Activated CD4-positive, alpha-beta T cell treated with anti-CD3 and anti-CD28 coated beads, Interleukin-2, amount 10 ng/mL, durations not matched to agents 24 days and 14 days (primary cell): Measurements from ENCODE around the gene GUCY1A1. TPM values are rescaled to one million over a fixed set of nuclear protein-coding genes. Genes with fewer than 3 reads are reported as not detected.
"Not testable (repeated sequence)": the region's sequence is repeated elsewhere in the genome, so short reads cannot be mapped to it uniquely, and the experiment has no call there.

ENCODE experiments used
- DNase-seq: peaks from one replicate; pipeline ENCODE4 v3.0.0; 2022
- H3K27ac Mint-ChIP-seq: one replicate; pipeline ENCODE4 v1.8.0; 2022; ENCODE audit warnings: mild to moderate bottlenecking, mixed read lengths
- H3K27me3 Mint-ChIP-seq: one replicate; pipeline ENCODE4 v1.8.0; 2022; ENCODE audit warnings: mixed read lengths
- H3K36me3 Mint-ChIP-seq: one replicate; pipeline ENCODE4 v1.8.0; 2022; ENCODE audit warnings: low read depth, mild to moderate bottlenecking, mixed read lengths
- H3K4me1 Mint-ChIP-seq: one replicate; pipeline ENCODE4 v1.8.0; 2021; ENCODE audit warnings: mixed read lengths
- H3K4me3 Mint-ChIP-seq: one replicate; pipeline ENCODE4 v1.8.0; 2022; ENCODE audit warnings: mild to moderate bottlenecking, moderate library complexity, mixed read lengths
- H3K9me3 Mint-ChIP-seq: one replicate; pipeline ENCODE4 v1.8.0; 2021; ENCODE audit warnings: mixed read lengths
- intact Hi-C: fragments of 100-400 bp; cut with micrococcal nuclease; formaldehyde crosslinking; loops from one replicate; pipeline ENCODE4 v1.15.1; 2023
- total RNA-seq: library from RNA; stranded (reverse); gene quantifications from 2 replicates; pipeline ENCODE4 v1.2.3, GENCODE V29; 2022

GUCY1A1 gene
- total RNA-seq, 1 donor from 2014 or later: not detected

DNA sequence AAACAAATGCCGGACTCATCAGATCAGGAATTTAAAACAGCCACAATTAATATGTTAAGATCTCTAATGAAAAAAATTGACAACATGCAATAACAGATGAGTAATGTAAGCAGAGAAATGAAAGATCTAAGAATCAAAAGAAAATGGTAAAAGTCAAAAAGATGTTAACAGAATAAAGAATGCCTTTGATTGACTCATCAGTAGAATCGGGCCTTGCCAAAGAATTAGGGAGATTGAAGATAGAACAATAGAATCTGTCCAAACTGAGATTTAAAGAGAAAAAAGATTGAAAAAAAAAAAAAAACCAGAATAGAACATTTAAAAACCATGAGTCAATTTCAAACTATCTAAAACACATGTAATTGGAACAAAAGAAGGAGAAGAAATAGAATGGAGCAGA is 25.9 kb upstream of the GUCY1A1 start:
- Mint-ChIP-seq H3K4me1 (peaks cover 19% of the 10 kb centered on the region), H3K27ac (peak overlapping the region; percentile 18), H3K4me3 (no peak overlapping the region), H3K27me3 (peaks cover 19% of the 10 kb centered on the region), H3K36me3 (no peaks in the 10 kb centered on the region), H3K9me3 (no peaks in the 10 kb centered on the region)
- DNase-seq: no peak
- intact Hi-C loops: no loop called here

- peaks cover 17% of the 10 kb centered on the region for H3K27me3 Mint-ChIP-seq
- no peak overlapping the region for H3K27ac Mint-ChIP-seq
- no peak overlapping the region for H3K4me3 Mint-ChIP-seq
- H3K9me3 Mint-ChIP-seq: no peaks in the 10 kb centered on the region
- intact Hi-C loops: no loop called here
- H3K36me3 Mint-ChIP-seq: no peaks in the 10 kb centered on the region
- peaks cover 19% of the 10 kb centered on the region for H3K4me1 Mint-ChIP-seq
- DNase-seq: no peak
Measured at GRCh38 chr4:155643087-155643486, 23.6 kb upstream of the GUCY1A1 start.

GRCh38 chr4:155646001-155646400 is 20.6 kb upstream of the GUCY1A1 start:
- H3K36me3 Mint-ChIP-seq: no peaks in the 10 kb centered on the region
- no peak for DNase-seq
- no peaks in the 10 kb centered on the region for H3K4me1 Mint-ChIP-seq
- no peak overlapping the region for H3K27ac Mint-ChIP-seq
- intact Hi-C loops: no loop called here
- H3K27me3 Mint-ChIP-seq: peaks cover 15% of the 10 kb centered on the region
- no peak overlapping the region for H3K4me3 Mint-ChIP-seq
- no peaks in the 10 kb centered on the region for H3K9me3 Mint-ChIP-seq

DNA sequence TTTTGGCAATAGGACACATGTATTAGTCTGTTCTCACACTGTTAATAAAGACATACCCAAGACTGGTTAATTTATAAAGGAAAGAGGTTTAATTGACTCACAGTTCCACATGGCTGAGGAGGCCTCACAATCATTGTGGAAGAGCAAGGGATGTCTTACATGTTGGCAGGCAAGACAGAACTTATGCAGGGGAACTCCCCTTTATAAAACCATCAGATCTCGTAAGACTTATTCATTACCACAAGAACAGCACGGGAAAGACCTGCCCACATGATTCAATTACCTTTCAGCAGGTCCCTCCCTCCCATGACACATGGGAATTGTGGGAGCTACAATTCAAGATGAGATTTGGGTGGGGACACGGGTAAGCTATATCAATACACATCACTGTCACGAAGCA is 15.9 kb upstream of the GUCY1A1 start:
- DNase-seq, H3K4me3 Mint-ChIP-seq, H3K27ac Mint-ChIP-seq, H3K36me3 Mint-ChIP-seq, intact Hi-C loops, H3K4me1 Mint-ChIP-seq, H3K9me3 Mint-ChIP-seq: not testable (repeated sequence)
- peaks cover 11% of the 10 kb centered on the region for H3K27me3 Mint-ChIP-seq

DNA sequence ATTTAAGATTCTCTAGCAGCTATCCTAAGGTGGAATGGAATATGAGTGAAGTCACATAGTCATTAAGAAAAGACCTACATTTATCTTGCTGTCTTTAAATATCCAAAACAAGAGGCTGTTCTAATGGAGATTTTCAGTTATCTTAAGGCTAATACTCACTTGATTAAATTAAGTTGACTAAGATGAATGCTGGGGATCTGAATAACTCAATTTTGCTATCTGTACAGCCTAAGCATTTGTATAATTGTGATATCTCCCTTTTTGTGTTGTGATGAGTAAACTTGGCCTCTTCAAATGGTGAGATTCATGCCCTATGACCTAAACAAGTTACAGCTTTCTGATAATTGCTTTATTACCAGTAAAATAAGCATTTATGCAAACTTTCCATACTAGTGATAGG is 13.6 kb upstream of the GUCY1A1 start:
- intact Hi-C loops: no loop called here
- no peak for DNase-seq
- Mint-ChIP-seq H3K36me3 (no peaks in the 10 kb centered on the region), H3K27ac (no peak overlapping the region), H3K4me3 (no peak overlapping the region), H3K27me3 (peaks cover 17% of the 10 kb centered on the region), H3K9me3 (no peaks in the 10 kb centered on the region), H3K4me1 (no peaks in the 10 kb centered on the region)

- H3K4me1 Mint-ChIP-seq: no peaks in the 10 kb centered on the region
- no peak overlapping the region for H3K4me3 Mint-ChIP-seq
- H3K27ac Mint-ChIP-seq: no peak overlapping the region
- H3K27me3 Mint-ChIP-seq: peaks cover 22% of the 10 kb centered on the region
- H3K36me3 Mint-ChIP-seq: no peaks in the 10 kb centered on the region
- no peak for DNase-seq
- no peaks in the 10 kb centered on the region for H3K9me3 Mint-ChIP-seq
- intact Hi-C loops: no loop called here
Measured at GRCh38 chr4:155656025-155656424, 10.6 kb upstream of the GUCY1A1 start.

GRCh38 chr4:155657169-155657568 is 9.5 kb upstream of the GUCY1A1 start:
- no peaks in the 10 kb centered on the region for H3K4me1 Mint-ChIP-seq
- no peaks in the 10 kb centered on the region for H3K36me3 Mint-ChIP-seq
- no peaks in the 10 kb centered on the region for H3K9me3 Mint-ChIP-seq
- no peak for DNase-seq
- H3K27me3 Mint-ChIP-seq: peaks cover 25% of the 10 kb centered on the region
- no peak overlapping the region for H3K4me3 Mint-ChIP-seq
- H3K27ac Mint-ChIP-seq: no peak overlapping the region
- intact Hi-C loops: no loop called here

DNA sequence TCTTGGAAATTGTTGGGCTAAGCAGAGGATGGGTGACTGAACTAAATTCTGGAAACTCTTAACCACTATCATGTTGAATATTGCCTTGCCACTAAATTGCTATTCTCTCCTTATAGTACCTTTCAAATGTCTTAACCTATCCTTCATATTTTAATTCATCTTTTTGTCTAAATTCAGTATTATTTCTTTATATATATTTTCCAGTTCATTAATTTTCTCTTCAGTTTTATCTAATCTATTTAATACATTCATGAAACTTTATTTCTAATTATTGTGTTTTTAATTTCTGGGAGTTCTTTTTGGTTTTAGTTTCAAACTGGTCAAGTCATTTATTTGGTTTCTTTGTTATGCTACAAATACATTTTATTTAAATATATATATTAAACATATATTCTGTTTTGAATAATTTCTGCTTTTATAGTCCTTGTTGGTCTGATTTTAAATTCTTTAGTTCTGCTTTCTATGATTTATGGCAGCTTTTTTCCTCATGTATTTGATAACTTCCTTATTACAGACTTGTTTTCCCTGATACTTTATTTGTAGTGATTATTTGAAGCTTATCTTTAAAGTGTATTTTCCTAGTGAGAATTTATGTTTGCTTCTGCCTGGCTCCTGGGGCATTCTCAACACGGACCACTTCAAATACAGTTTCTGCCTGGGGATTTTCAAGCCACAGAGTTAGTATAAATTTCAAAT is 8.5 kb upstream of the GUCY1A1 start:
- H3K36me3 Mint-ChIP-seq: no peaks in the 10 kb centered on the region
- H3K9me3 Mint-ChIP-seq: no peaks in the 10 kb centered on the region
- H3K4me1 Mint-ChIP-seq: no peaks in the 10 kb centered on the region
- H3K27ac Mint-ChIP-seq: no peak overlapping the region
- no peak for DNase-seq
- no peak overlapping the region for H3K4me3 Mint-ChIP-seq
- intact Hi-C loops: no loop called here
- peaks cover 24% of the 10 kb centered on the region for H3K27me3 Mint-ChIP-seq

DNA sequence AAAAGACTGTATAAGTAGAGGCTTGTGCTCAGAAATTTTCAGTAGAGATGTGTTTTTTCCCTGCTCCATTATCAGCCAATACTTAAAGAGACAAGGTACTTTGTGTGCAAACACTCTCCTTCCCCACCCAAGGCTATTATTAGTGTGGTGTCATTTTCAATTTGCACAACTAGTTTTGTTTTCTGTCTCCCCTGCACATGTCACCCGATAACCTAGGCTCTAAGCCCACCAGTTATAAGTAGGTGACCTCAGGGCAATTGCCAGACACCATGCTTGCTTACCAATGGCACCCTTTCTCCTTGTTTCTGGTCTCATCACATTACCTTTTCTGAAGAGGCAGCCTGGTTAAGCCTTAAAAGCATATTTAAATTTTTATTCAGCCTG is 8.0 kb upstream of the GUCY1A1 start:
- Mint-ChIP-seq H3K9me3 (no peaks in the 10 kb centered on the region), H3K4me3 (no peak overlapping the region), H3K36me3 (no peaks in the 10 kb centered on the region), H3K4me1 (no peaks in the 10 kb centered on the region), H3K27me3 (peaks cover 27% of the 10 kb centered on the region), H3K27ac (no peak overlapping the region)
- intact Hi-C loops: no loop called here
- no peak for DNase-seq

GRCh38 chr4:155659176-155659575 is 7.5 kb upstream of the GUCY1A1 start:
- H3K4me1 Mint-ChIP-seq: no peaks in the 10 kb centered on the region

GRCh38 chr4:155660436-155660835 is 6.2 kb upstream of the GUCY1A1 start:
- Mint-ChIP-seq H3K36me3 (no peaks in the 10 kb centered on the region), H3K4me3 (no peak overlapping the region), H3K4me1 (no peaks in the 10 kb centered on the region), H3K27me3 (peaks cover 37% of the 10 kb centered on the region), H3K27ac (no peak overlapping the region), H3K9me3 (no peaks in the 10 kb centered on the region)
- intact Hi-C loops: loop anchor here (10.0 kb wide), 1 partner anchor 286 kb away; the partner anchor contains the start of gene MAP9
- no peak for DNase-seq

More at GRCh38 chr4:155659176-155659575, 7.5 kb upstream of the GUCY1A1 start:
- Mint-ChIP-seq H3K36me3 (no peaks in the 10 kb centered on the region), H3K27me3 (peaks cover 28% of the 10 kb centered on the region), H3K9me3 (no peaks in the 10 kb centered on the region), H3K4me3 (no peak overlapping the region), H3K27ac (no peak overlapping the region)
- no peak for DNase-seq
- intact Hi-C loops: no loop called here

GRCh38 chr4:155665054-155665453 is 1.6 kb upstream of the GUCY1A1 start:
- intact Hi-C loops: loop anchor here (5.0 to 10.0 kb wide), 2 partner anchors 92 to 290 kb away; partner anchors contain the start of genes GUCY1B1 and MAP9
- no peaks in the 10 kb centered on the region for H3K9me3 Mint-ChIP-seq
- H3K4me3 Mint-ChIP-seq: no peak overlapping the region
- DNase-seq: no peak
- H3K27ac Mint-ChIP-seq: no peak overlapping the region
- peaks cover 59% of the 10 kb centered on the region for H3K27me3 Mint-ChIP-seq
- H3K4me1 Mint-ChIP-seq: peaks cover 15% of the 10 kb centered on the region
- H3K36me3 Mint-ChIP-seq: no peaks in the 10 kb centered on the region

GRCh38 chr4:155667222-155667567 is 547 bp downstream of the GUCY1A1 start:
- Mint-ChIP-seq H3K4me1 (peaks cover 15% of the 10 kb centered on the region), H3K27me3 (peaks cover 70% of the 10 kb centered on the region), H3K9me3 (no peaks in the 10 kb centered on the region), H3K36me3 (no peaks in the 10 kb centered on the region), H3K27ac (no peak overlapping the region), H3K4me3 (peak overlapping the region; percentile 94)
- no peak for DNase-seq
- intact Hi-C loops: loop anchor here (5.0 to 10.0 kb wide), 2 partner anchors 90 to 292 kb away; partner anchors contain the start of genes GUCY1B1 and MAP9

DNA sequence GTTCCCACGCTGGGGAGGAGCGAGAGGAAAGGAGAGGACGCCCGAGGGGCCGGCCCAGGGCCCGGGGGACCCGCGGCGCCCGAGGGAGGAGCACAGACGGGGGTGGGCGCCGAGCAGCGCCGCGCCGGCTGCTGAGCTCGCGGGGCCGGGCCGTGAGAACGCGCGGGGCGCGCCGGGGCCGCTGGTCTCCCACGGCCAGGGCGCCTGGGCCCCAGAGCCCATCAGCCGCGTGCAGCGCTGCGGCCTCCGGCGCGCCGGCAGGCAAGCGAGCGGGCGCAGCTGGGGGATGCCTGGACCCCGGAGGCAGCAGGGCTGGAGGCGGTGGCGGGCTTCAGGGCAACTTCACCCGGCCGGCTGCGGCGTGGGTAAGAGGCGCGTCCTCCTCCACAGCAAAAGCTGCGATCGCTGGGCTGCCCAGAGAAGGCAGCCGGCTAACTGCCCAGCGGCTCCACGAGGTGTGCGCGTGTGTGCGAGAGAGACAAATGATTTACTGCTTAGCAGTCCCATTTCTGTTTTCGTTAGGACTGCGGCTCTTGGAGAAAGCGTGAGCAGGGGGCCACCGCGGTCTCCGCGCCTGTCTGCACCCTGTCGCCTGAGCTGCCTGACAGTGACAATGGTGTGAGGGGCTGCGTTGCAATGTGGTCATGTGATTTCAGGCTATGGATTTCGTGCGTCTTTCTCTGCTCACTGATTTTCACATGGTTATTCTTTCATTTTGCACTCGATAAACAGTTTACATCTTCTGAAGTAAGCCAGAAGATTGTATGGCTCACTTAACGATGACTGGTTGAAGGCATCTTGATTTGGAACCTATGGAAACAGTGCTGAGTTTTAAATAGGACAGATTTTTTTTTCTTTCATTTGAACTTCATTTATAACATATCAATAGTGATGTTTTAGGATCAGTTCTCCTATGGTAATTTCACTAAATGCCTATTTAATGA is 1.2 kb downstream of the GUCY1A1 start:
- intact Hi-C loops: loop anchor here (5.0 to 10.0 kb wide), 2 partner anchors 89 to 293 kb away; partner anchors contain the start of genes GUCY1B1 and MAP9
- peak; percentile 60 for DNase-seq
- Mint-ChIP-seq H3K27me3 (peaks cover 72% of the 10 kb centered on the region), H3K9me3 (no peaks in the 10 kb centered on the region), H3K36me3 (no peaks in the 10 kb centered on the region), H3K4me3 (peak overlapping the region; percentile 94), H3K27ac (no peak overlapping the region), H3K4me1 (peaks cover 15% of the 10 kb centered on the region)
